ENCODE results near the gene PAPPA.

PAPPA gene

DNA sequence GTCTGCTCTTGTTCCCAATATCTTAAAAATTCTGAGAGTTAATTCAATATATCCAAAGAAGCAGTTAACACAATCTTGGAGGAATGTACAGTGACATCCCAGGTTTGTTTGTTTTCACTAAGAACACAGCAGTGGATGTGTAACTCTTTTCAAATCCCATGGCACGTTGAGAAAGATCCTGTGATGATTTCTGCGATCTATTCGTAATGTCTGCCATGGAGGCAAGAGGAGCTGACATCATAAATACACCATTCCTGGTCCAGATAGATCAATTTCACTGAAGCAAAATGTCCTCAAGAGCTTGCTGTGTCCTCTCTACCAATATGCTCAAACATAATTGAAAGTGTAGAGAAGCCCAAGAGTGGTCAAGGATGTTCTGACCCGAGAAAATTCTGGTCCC is 280.7 kb downstream of the PAPPA start:
- Histone ChIP-seq H3K27ac (ENCODE audit: low read depth, low read length) (no peak overlapping the region), H3K36me3 (ENCODE audit: insufficient read depth, low read length) (no peaks in the 10 kb centered on the region)

GRCh38 chr9:116435706-116436105 is 282.1 kb downstream of the PAPPA start:
- H3K79me2 ChIP-seq (ENCODE audit: control insufficient read depth, insufficient read depth, low read length, unreplicated experiment), result no peaks in the 10 kb centered on the region
- H3K27ac ChIP-seq (ENCODE audit: low read depth, low read length), result no peak overlapping the region
- H3K4me1 ChIP-seq (ENCODE audit: control insufficient read depth, insufficient read depth, low read length, unreplicated experiment), result no peaks in the 10 kb centered on the region
- H2AFZ ChIP-seq (ENCODE audit: low read length, unreplicated experiment), result no peak overlapping the region
- no peaks in the 10 kb centered on the region for H3K27me3 ChIP-seq (ENCODE audit: insufficient read depth, low read length)
- H3K4me3 ChIP-seq (ENCODE audit: low read depth, low read length), result no peak overlapping the region
- no peaks in the 10 kb centered on the region for H3K36me3 ChIP-seq (ENCODE audit: insufficient read depth, low read length)

More for the DNA sequence above, 280.7 kb downstream of the PAPPA start:
- Histone ChIP-seq H3K4me1 (ENCODE audit: control insufficient read depth, insufficient read depth, low read length, unreplicated experiment) (no peaks in the 10 kb centered on the region), H3K27me3 (ENCODE audit: insufficient read depth, low read length) (no peaks in the 10 kb centered on the region), H3K4me3 (ENCODE audit: low read depth, low read length) (no peak overlapping the region), H3K79me2 (ENCODE audit: control insufficient read depth, insufficient read depth, low read length, unreplicated experiment) (no peaks in the 10 kb centered on the region), H2AFZ (ENCODE audit: low read length, unreplicated experiment) (no peak overlapping the region)

GRCh38 chr9:116436121-116436520 is 282.5 kb downstream of the PAPPA start:
- Histone ChIP-seq H3K27ac (ENCODE audit: low read depth, low read length) (no peak overlapping the region), H3K4me3 (ENCODE audit: low read depth, low read length) (no peak overlapping the region), H3K4me1 (ENCODE audit: control insufficient read depth, insufficient read depth, low read length, unreplicated experiment) (no peaks in the 10 kb centered on the region), H3K27me3 (ENCODE audit: insufficient read depth, low read length) (no peaks in the 10 kb centered on the region), H2AFZ (ENCODE audit: low read length, unreplicated experiment) (no peak overlapping the region), H3K36me3 (ENCODE audit: insufficient read depth, low read length) (no peaks in the 10 kb centered on the region), H3K79me2 (ENCODE audit: control insufficient read depth, insufficient read depth, low read length, unreplicated experiment) (no peaks in the 10 kb centered on the region)

DNA sequence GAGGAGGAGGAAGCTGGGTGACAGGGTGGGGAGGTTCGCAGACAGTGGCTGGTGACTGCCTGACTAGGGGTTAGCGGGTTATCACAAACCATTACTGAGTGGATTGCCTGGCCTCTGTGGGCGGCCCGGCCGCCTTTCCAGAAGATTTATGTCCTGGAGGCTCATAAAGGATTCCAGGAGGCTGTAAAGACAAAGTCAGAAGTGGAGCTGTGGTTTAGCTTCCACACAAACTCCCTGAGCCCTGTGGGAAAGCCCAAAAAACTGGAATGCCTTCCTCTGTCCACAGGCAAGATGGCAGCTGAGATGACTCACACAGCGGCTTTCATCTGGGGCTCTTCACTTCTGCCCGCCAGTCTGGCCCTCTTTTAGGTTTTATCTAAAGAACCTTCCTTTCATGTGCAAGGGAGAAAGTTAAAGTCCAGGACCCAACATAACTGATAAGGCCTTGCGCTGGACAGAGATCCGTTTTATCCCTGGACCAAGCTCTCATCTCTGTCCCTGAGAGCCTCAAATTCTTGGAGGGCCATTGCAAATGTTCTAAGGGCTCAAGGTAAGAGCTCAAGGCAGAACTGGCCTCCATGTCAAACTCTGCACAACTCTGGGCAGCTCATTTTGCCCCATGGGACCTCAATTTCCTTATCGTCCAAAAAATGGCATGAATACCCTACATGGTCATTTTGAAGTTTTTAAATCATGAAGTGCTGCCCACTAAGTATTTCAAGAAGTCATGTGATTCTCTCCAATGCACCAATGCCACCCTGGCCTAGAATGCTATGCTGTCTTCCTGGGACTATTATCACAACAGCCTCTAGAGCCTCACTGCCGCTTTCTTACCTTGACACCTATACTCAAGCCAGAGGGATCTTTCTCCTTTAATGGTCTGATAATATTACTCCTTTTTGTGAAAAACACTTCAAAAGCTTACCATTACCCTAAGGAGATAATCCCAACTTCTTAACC is 284.1 kb downstream of the PAPPA start:
- Histone ChIP-seq H3K79me2 (ENCODE audit: control insufficient read depth, insufficient read depth, low read length, unreplicated experiment) (no peaks in the 10 kb centered on the region), H3K27ac (ENCODE audit: low read depth, low read length) (no peak overlapping the region), H3K27me3 (ENCODE audit: insufficient read depth, low read length) (no peaks in the 10 kb centered on the region), H3K4me1 (ENCODE audit: control insufficient read depth, insufficient read depth, low read length, unreplicated experiment) (no peaks in the 10 kb centered on the region), H3K4me3 (ENCODE audit: low read depth, low read length) (no peak overlapping the region), H2AFZ (ENCODE audit: low read length, unreplicated experiment) (no peak overlapping the region), H3K36me3 (ENCODE audit: insufficient read depth, low read length) (no peaks in the 10 kb centered on the region)

- Histone ChIP-seq H3K36me3 (ENCODE audit: insufficient read depth, low read length) (no peaks in the 10 kb centered on the region), H3K27me3 (ENCODE audit: insufficient read depth, low read length) (no peaks in the 10 kb centered on the region), H3K4me3 (ENCODE audit: low read depth, low read length) (no peak overlapping the region), H3K27ac (ENCODE audit: low read depth, low read length) (no peak overlapping the region), H3K79me2 (ENCODE audit: control insufficient read depth, insufficient read depth, low read length, unreplicated experiment) (no peaks in the 10 kb centered on the region), H2AFZ (ENCODE audit: low read length, unreplicated experiment) (no peak overlapping the region), H3K4me1 (ENCODE audit: control insufficient read depth, insufficient read depth, low read length, unreplicated experiment) (no peaks in the 10 kb centered on the region)
These were observed 288.9 kb downstream of the PAPPA start for GRCh38 chr9:116442528-116442927.

DNA sequence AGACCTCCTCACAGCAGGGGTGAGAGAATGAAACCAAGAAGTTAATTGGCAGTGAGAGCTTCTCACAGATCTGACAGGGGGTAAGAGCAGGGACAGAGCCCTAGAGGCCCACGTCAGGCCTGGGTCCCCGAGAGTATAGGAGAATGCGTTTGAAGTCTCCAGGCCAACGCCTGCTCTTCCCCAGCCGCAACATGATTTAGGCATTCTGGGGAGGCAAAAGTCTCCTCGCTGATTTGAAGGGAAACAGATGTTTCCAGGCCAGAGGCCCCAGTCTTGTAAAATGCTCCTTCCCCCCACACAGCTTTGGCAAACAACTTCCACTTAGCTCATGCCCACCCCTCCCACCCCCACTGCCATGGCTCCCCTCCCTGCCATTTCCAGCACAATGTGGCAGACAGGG is 294.3 kb downstream of the PAPPA start:
- no peak overlapping the region for H3K27ac ChIP-seq (ENCODE audit: low read depth, low read length)

DNA sequence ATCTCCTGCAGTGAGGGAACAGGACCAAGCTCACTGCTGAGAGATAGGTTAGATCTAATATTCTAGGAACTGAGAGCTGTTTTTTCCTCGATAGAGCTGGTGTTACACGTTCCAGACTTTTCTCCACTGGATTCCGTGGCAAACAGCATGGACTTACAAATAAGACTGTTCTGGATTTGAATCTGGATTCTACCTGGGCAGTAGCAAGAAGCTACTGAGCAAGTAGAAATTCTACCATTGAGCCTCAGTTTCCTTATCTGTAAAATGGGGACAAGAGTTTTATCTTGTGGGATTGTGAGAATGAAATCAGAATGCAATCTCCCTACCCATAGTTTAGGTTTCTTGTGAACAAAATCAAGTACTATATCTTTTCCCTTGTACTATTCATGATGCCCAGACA is 294.8 kb downstream of the PAPPA start:
- Histone ChIP-seq H3K79me2 (ENCODE audit: control insufficient read depth, insufficient read depth, low read length, unreplicated experiment) (no peaks in the 10 kb centered on the region), H3K4me1 (ENCODE audit: control insufficient read depth, insufficient read depth, low read length, unreplicated experiment) (peaks cover 32% of the 10 kb centered on the region), H3K27ac (ENCODE audit: low read depth, low read length) (no peak overlapping the region), H2AFZ (ENCODE audit: low read length, unreplicated experiment) (no peak overlapping the region), H3K27me3 (ENCODE audit: insufficient read depth, low read length) (no peaks in the 10 kb centered on the region), H3K4me3 (ENCODE audit: low read depth, low read length) (no peak overlapping the region), H3K36me3 (ENCODE audit: insufficient read depth, low read length) (no peaks in the 10 kb centered on the region)

More for the DNA sequence above, 294.3 kb downstream of the PAPPA start:
- Histone ChIP-seq H3K4me1 (ENCODE audit: control insufficient read depth, insufficient read depth, low read length, unreplicated experiment) (peaks cover 32% of the 10 kb centered on the region), H3K36me3 (ENCODE audit: insufficient read depth, low read length) (no peaks in the 10 kb centered on the region), H3K4me3 (ENCODE audit: low read depth, low read length) (no peak overlapping the region), H3K79me2 (ENCODE audit: control insufficient read depth, insufficient read depth, low read length, unreplicated experiment) (no peaks in the 10 kb centered on the region), H3K27me3 (ENCODE audit: insufficient read depth, low read length) (no peaks in the 10 kb centered on the region), H2AFZ (ENCODE audit: low read length, unreplicated experiment) (no peak overlapping the region)

GRCh38 chr9:116449949-116450348 is 296.4 kb downstream of the PAPPA start:
- H3K36me3 ChIP-seq (ENCODE audit: insufficient read depth, low read length), result no peaks in the 10 kb centered on the region
- H3K79me2 ChIP-seq (ENCODE audit: control insufficient read depth, insufficient read depth, low read length, unreplicated experiment), result no peaks in the 10 kb centered on the region
- H2AFZ ChIP-seq (ENCODE audit: low read length, unreplicated experiment), result no peak overlapping the region
- H3K27ac ChIP-seq (ENCODE audit: low read depth, low read length), result peak overlapping the region; percentile 70
- H3K27me3 ChIP-seq (ENCODE audit: insufficient read depth, low read length), result no peaks in the 10 kb centered on the region
- H3K4me3 ChIP-seq (ENCODE audit: low read depth, low read length), result no peak overlapping the region
- peaks cover 32% of the 10 kb centered on the region for H3K4me1 ChIP-seq (ENCODE audit: control insufficient read depth, insufficient read depth, low read length, unreplicated experiment)

DNA sequence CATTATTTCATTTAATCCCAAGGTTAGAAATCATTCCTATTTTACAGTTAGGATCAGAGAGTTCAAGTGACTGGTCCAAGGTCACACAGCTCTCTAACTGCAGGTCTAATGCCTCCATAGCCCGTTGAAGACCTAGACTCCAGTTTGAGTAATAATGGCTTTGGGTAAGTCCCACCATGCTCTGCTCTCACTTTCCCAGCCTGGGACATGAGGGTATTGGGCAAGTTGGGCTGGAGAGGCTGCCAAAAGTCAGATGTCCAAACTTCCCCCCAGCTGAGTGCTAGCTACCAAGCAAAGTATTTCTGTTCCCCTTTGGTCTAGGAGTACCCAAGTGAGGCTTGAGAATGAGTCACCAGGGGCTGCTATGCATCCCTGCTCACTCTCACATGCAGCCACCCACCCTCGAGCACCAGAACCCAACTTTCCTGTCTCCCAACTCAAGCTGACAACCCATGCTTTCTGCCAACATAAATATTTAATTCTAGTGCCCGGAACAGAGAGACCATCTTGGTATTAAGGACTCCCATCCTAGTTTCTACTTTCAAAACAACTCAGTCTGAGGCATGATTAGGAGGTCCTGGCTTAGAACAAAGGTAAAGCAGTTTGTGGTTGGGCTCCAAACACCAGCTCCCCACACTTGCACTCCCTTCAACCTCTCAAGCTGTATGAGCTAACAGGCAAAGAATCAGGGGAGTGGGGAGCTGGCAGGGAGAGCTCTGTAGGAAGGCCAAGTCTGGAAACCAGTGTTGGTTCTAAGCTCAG is 297.0 kb downstream of the PAPPA start:
- no peaks in the 10 kb centered on the region for H3K79me2 ChIP-seq (ENCODE audit: control insufficient read depth, insufficient read depth, low read length, unreplicated experiment)
- no peaks in the 10 kb centered on the region for H3K27me3 ChIP-seq (ENCODE audit: insufficient read depth, low read length)
- peak overlapping the region; percentile 70 for H3K27ac ChIP-seq (ENCODE audit: low read depth, low read length)
- H3K36me3 ChIP-seq (ENCODE audit: insufficient read depth, low read length), result no peaks in the 10 kb centered on the region
- H2AFZ ChIP-seq (ENCODE audit: low read length, unreplicated experiment), result no peak overlapping the region
- peaks cover 32% of the 10 kb centered on the region for H3K4me1 ChIP-seq (ENCODE audit: control insufficient read depth, insufficient read depth, low read length, unreplicated experiment)
- H3K4me3 ChIP-seq (ENCODE audit: low read depth, low read length), result no peak overlapping the region

DNA sequence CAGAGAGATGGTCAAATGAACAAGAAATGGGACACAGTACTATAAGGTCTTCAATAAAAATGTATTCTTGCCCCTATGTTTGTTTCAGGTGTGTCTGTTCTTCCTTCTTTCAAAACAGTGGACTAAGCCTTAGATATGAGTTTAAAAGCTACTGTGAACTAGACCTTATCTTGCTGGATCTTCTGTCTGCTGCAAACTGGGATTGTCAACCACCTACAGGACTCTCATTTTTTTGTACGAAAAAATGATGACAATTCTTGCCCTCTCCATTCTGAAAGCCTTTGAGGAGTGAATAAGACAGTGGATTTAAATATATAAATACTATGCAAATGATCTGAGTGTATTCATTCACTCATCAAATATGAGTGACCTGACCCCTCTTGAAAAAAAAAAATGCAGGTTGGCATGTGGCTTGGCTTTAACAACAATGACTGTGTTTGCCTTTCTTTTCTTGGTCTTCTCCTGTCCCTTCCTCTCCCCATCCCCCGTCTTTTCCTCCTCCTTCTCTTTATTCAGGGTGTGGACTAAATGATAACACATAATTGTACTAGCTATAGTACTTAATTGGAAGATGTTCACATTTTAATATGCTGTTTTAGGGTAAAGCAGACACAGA is 298.0 kb downstream of the PAPPA start:
- no peaks in the 10 kb centered on the region for H3K79me2 ChIP-seq (ENCODE audit: control insufficient read depth, insufficient read depth, low read length, unreplicated experiment)
- no peaks in the 10 kb centered on the region for H3K36me3 ChIP-seq (ENCODE audit: insufficient read depth, low read length)
- no peak overlapping the region for H3K4me3 ChIP-seq (ENCODE audit: low read depth, low read length)
- peaks cover 32% of the 10 kb centered on the region for H3K4me1 ChIP-seq (ENCODE audit: control insufficient read depth, insufficient read depth, low read length, unreplicated experiment)
- no peak overlapping the region for H2AFZ ChIP-seq (ENCODE audit: low read length, unreplicated experiment)
- peak overlapping the region; percentile 70; the same call in 1 of the 2 replicates for H3K27ac ChIP-seq (ENCODE audit: low read depth, low read length)
- H3K27me3 ChIP-seq (ENCODE audit: insufficient read depth, low read length), result no peaks in the 10 kb centered on the region

Data from ACC112 (cell line).